CD4-positive, alpha-beta T cell (primary cell): ENCODE results near the gene CASQ2. TPM values are rescaled to one million over a fixed set of nuclear protein-coding genes. Genes with fewer than 3 reads are reported as not detected.

Source experiments
- ATAC-seq: fragments of 200-7000 bp; cut with Tn5 transposase; one replicate; pipeline ENCODE4 v1.10.0; 2022; ENCODE audit warnings: mild to moderate bottlenecking; ENCODE audit not compliant: poor library complexity
- CTCF ChIA-PET: fragments of 350-600 bp; sonication (Branson Sonifier 250); formaldehyde crosslinking; loops from one replicate; lab custom pipeline; 2021; ENCODE audit warnings: antibody characterized with exemption, inconsistent platforms; lab: Charles Lee
- POLR2A ChIA-PET: fragments of 350-600 bp; sonication (Branson Sonifier 250); formaldehyde crosslinking; loops from one replicate; lab custom pipeline; 2021; ENCODE audit warnings: antibody characterized with exemption, inconsistent platforms; lab: Charles Lee
- DNase-seq, 14 experiments: peaks; one replicate each; pipeline ENCODE4 v3.0.0-alpha.2; 2013 to 2020; ENCODE audit warnings: mixed read lengths in 2 of 14
- H3K27ac ChIP-seq, 2 donors: one replicate each; pipeline versions ENCODE4 v1.5.1 to v1.7.0; 2013; ENCODE audit warnings: low read length in 2 of 2, low read depth in 1 of 2, mild to moderate bottlenecking in 1 of 2
- H3K27me3 ChIP-seq, 2 experiments: 1 replicate in 1 of 2; 2 replicates in 1 of 2; pipeline versions ENCODE4 v1.6.1 to v1.7.0; 2013; ENCODE audit warnings: low read length in 2 of 2, control low read depth in 1 of 2, mild to moderate bottlenecking in 1 of 2, moderate library complexity in 1 of 2; ENCODE audit not compliant: insufficient read depth in 2 of 2, control insufficient read depth in 1 of 2
- H3K36me3 ChIP-seq: one replicate; pipeline ENCODE4 v1.6.1; 2013; ENCODE audit warnings: low read length, control low read depth; ENCODE audit not compliant: insufficient read depth
- H3K4me1 ChIP-seq: one replicate; pipeline ENCODE4 v1.6.1; 2013; ENCODE audit warnings: low read length, control low read depth; ENCODE audit not compliant: insufficient read depth
- H3K4me3 ChIP-seq: one replicate; pipeline ENCODE4 v1.5.1; 2013; ENCODE audit warnings: mild to moderate bottlenecking, low read length, moderate library complexity
- H3K9me3 ChIP-seq, 2 experiments: 1 replicate in 1 of 2; 2 replicates in 1 of 2; pipeline versions ENCODE4 v1.6.1 to v1.7.0; 2013; ENCODE audit warnings: low read length in 2 of 2, mild to moderate bottlenecking in 2 of 2, control low read depth in 1 of 2, moderate library complexity in 1 of 2; ENCODE audit not compliant: control insufficient read depth in 1 of 2, insufficient read depth in 1 of 2
- H3K27ac Mint-ChIP-seq: one replicate; pipeline ENCODE4 v1.8.0; 2020; ENCODE audit warnings: mixed read lengths
- H3K27me3 Mint-ChIP-seq: one replicate; pipeline ENCODE4 v1.8.0; 2021; ENCODE audit warnings: mixed read lengths
- H3K36me3 Mint-ChIP-seq: one replicate; pipeline ENCODE4 v1.8.0; 2021; ENCODE audit warnings: low read depth, mixed read lengths
- H3K4me1 Mint-ChIP-seq: one replicate; pipeline ENCODE4 v1.8.0; 2021; ENCODE audit warnings: low read depth, mixed read lengths
- H3K4me3 Mint-ChIP-seq: one replicate; pipeline ENCODE4 v1.8.0; 2020; ENCODE audit warnings: mild to moderate bottlenecking, mixed read lengths
- H3K9me3 Mint-ChIP-seq: one replicate; pipeline ENCODE4 v1.8.0; 2020; ENCODE audit warnings: mixed read lengths
- CTCF ChIP-seq: fragments of 200-600 bp; IDR thresholded peaks from one replicate; pipeline ENCODE4 v1.8.0; 2022; ENCODE audit warnings: antibody characterized with exemption, mild to moderate bottlenecking
- intact Hi-C, 2 experiments: fragments of 100-400 bp; cut with DNase I in 1 of 2; cut with micrococcal nuclease in 1 of 2; formaldehyde crosslinking; loops; one replicate each; pipeline versions ENCODE4 v1.15.1 to v1.9.0; 2023 to 2025; cut with DNase I, micrococcal nuclease
- total RNA-seq, 174 experiments: library from RNA in 2 of 174; stranded (reverse) in 2 of 174; gene quantifications; one replicate each; pipeline ENCODE4 v1.2.3 and lab custom pipeline; 2021 to 2026

The CASQ2 gene
- total RNA-seq, 2 experiments from 2014 or later, result not detected

GRCh38 chr1:115656461-115657077, 111.9 kb downstream of the CASQ2 start:
- Mint-ChIP-seq H3K27ac (no peak overlapping the region), H3K9me3 (no peaks in the 10 kb centered on the region), H3K36me3 (peaks cover 5% of the 10 kb centered on the region), H3K4me1 (peaks cover 10% of the 10 kb centered on the region), H3K27me3 (no peaks in the 10 kb centered on the region), H3K4me3 (no peak overlapping the region)
- no peak for TF ChIP-seq CTCF
- H3K4me3 ChIP-seq, result no peak overlapping the region
- ATAC-seq (no peak), DNase-seq (no peak)
- H3K4me1 ChIP-seq, result no peaks in the 10 kb centered on the region
- ChIA-PET POLR2A (interaction anchor here (0.6 kb wide), 1 partner anchor 15 kb away, joined by 3 read pairs; the partner anchor contains the start of gene VANGL1), CTCF (no interaction called here)
- no peaks in the 10 kb centered on the region for H3K27me3 ChIP-seq
- no peaks in the 10 kb centered on the region for H3K36me3 ChIP-seq
- no peaks in the 10 kb centered on the region for H3K9me3 ChIP-seq
- H3K27ac ChIP-seq, result no peak overlapping the region
- intact Hi-C loops, result no loop called here

- no peaks in the 10 kb centered on the region for H3K36me3 ChIP-seq
- H3K9me3 ChIP-seq, result no peaks in the 10 kb centered on the region
- ChIA-PET CTCF (no interaction called here), POLR2A (interaction anchor here (0.6 kb wide), 1 partner anchor 14 kb away, joined by 3 read pairs; the partner anchor contains the start of gene VANGL1)
- H3K4me1 Mint-ChIP-seq, result peaks cover 10% of the 10 kb centered on the region
- no peaks in the 10 kb centered on the region for H3K4me1 ChIP-seq
- intact Hi-C loops, result no loop called here
- ATAC-seq, result no peak
- no peak for TF ChIP-seq CTCF
- H3K4me3 ChIP-seq, result no peak overlapping the region
- H3K27ac Mint-ChIP-seq, result no peak overlapping the region
- H3K27ac ChIP-seq, result no peak overlapping the region
- no peaks in the 10 kb centered on the region for H3K9me3 Mint-ChIP-seq
- H3K36me3 Mint-ChIP-seq, result peaks cover 5% of the 10 kb centered on the region
- no peaks in the 10 kb centered on the region for H3K27me3 Mint-ChIP-seq
- DNase-seq, result no peak
- H3K27me3 ChIP-seq, result no peaks in the 10 kb centered on the region
- no peak overlapping the region for H3K4me3 Mint-ChIP-seq
Measured at GRCh38 chr1:115655916-115656315, 112.6 kb downstream of the CASQ2 start.

- Histone ChIP-seq H3K27ac (no peak overlapping the region), H3K4me1 (no peaks in the 10 kb centered on the region), H3K36me3 (no peaks in the 10 kb centered on the region), H3K4me3 (no peak overlapping the region), H3K27me3 (no peaks in the 10 kb centered on the region), H3K9me3 (no peaks in the 10 kb centered on the region)
- no peak for DNase-seq
- TF ChIP-seq CTCF, result no peak
- Mint-ChIP-seq H3K36me3 (peaks cover 5% of the 10 kb centered on the region), H3K27me3 (no peaks in the 10 kb centered on the region), H3K4me3 (no peak overlapping the region), H3K27ac (no peak overlapping the region), H3K4me1 (peaks cover 10% of the 10 kb centered on the region), H3K9me3 (no peaks in the 10 kb centered on the region)
- intact Hi-C loops, result no loop called here
- no peak for ATAC-seq
- POLR2A ChIA-PET, result no interaction called here
- CTCF ChIA-PET, result no interaction called here
Measured at GRCh38 chr1:115655306-115655663, 113.2 kb downstream of the CASQ2 start.
